HG02970 (cell line): ENCODE data around the gene CFAP69.
"Not testable (repeated sequence)": the region's sequence is repeated elsewhere in the genome, so short reads cannot be mapped to it uniquely, and the experiment has no call there.

Experiments
- ATAC-seq: cut with Tn5 transposase; IDR thresholded peaks from one replicate; pipeline ENCODE4 v1.9.1; 2021; ENCODE audit warnings: mild to moderate bottlenecking, moderate library complexity, moderate number of reproducible peaks; ENCODE audit not compliant: unreplicated experiment, low FRiP score

CFAP69 gene

DNA sequence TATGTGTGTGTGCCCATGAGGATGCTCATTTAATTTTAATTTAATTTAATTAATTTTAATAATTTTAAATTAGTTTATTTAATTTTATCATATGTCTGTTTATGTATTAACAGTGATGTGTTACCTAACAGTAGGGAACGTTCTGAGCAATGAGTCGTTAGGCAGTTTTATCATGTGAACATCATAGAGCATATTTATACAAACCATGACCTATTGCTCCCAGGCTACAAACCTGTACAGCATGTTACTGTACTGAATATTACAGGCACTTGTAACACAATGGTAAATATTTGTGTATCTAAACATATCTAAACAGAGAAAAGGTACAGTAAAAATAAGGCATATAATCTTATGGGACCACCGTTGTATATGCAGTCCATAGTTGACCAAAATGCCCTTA, 13.7 kb upstream of the CFAP69 start:
- no peak for ATAC-seq

DNA sequence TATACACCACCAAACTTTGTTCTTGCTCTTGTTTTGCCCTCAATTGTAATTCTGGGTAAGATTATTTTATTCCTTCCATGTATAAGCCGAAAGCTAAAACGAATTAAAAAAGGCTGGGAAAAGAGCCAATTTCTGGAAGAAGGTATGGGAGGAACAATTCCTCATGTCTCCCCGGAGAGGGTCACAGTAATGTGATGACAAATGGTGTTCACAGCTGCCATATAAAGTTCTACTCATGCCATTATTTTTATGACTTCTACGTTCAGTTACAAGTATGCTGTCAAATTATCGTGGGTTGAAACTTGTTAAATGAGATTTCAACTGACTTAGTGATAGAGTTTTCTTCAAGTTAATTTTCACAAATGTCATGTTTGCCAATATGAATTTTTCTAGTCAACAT, 12.5 kb upstream of the CFAP69 start:
- ATAC-seq, result no peak

GRCh38 chr7:90233569-90233968, 11.4 kb upstream of the CFAP69 start:
- no peak for ATAC-seq

- no peak for ATAC-seq
Observed at GRCh38 chr7:90236721-90237289, 8.2 kb upstream of the CFAP69 start.

GRCh38 chr7:90238022-90238421, 7.0 kb upstream of the CFAP69 start:
- ATAC-seq, result no peak

DNA sequence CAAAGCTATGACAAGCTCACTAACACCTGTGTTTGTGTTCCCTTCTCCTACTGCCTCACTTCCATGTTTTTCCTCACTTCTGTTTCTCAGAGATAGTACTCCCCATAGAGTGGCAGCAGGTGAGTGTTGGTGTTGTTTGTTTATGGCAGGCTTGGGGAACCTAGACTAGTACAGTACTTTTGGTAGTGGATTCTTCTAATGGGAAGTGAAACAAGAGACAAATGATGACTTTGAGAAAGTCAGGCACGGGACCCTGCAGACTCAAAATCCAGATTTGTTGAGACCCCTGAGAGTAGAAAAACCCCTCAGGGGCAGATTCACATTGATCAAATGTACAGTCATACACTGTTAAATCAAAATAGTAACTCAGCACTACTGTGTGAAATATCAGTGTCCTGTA, 6.4 kb upstream of the CFAP69 start:
- ATAC-seq, result no peak

DNA sequence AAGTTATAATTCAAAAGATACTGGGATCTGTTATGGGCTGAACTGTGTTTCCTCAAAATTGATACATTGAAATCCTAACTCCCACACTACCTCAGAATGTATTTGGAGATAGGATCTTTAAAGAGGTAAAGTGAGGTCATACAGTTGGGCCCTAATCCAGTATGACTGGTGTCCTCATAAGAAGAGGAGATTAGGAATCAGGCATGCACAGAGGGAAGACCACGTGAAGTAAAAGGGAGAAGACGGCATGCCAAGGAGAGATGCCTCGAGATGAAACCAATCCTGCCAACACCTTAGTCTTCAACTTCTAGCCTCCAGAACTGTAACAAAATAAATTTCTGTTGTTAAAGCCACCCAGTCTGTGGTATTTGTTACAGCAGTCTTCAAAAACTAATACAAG, 5.9 kb upstream of the CFAP69 start:
- ATAC-seq, result no peak

GRCh38 chr7:90239625-90240228, 5.2 kb upstream of the CFAP69 start:
- ATAC-seq, result no peak

DNA sequence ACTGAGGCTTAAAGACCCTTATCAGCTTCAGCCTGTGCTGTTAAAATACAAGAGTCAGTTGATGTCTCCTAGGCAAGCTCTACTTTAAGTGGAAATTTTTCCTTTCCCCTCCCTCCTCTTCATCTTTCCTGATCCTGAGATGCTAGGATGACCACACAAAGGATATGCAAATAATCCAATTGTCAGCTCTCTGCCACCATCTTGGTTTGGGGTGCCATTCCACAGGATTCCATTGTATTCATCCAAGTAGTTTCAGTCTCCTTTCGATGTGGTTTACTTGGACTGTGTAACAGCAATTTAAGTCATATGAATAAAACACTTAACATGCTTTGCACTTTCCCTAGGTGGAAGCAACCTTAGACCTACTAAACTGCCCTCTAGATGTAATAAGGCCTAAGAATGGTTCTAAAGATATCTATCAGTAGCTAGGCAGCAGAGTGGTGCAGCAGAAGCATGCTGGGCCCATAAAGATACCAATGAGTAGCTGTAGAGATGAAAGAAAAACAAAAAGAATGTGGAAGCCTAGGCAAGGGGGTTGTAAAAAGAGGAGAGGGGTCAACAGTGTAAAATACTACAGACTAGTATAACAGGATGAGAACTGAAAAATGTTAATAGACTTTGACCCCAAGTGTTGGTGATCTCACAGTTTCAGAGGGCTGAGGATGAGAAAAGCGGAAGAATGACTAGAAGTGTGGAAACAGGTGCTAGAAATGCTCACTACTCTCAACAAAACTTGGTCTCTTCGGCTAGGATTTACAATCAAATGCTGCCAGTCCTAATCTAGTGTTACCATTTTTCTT, 2.4 kb upstream of the CFAP69 start:
- peak; percentile 57 for ATAC-seq

DNA sequence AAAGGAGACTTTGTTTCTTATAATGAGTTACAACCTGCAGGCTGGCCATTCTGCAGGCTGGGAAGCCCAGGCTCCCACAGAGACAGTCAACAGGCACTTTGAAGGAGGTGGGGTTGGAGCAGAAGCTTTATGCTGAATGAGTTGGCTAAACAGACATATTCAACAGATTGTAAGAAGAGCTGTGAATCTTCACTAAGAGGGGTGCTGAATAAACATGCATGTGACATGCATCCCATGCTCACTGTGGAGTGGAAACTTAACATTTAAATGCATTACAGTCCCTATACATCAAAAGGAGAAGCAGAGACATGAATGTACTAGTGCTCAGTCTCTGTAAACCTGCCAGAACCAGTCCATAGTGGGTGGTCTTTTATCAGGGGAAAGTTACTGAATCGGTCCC, 1.4 kb upstream of the CFAP69 start:
- ATAC-seq, result no peak

- ATAC-seq, result no peak
Observed at GRCh38 chr7:90244565-90244908, 437 bp upstream of the CFAP69 start.

DNA sequence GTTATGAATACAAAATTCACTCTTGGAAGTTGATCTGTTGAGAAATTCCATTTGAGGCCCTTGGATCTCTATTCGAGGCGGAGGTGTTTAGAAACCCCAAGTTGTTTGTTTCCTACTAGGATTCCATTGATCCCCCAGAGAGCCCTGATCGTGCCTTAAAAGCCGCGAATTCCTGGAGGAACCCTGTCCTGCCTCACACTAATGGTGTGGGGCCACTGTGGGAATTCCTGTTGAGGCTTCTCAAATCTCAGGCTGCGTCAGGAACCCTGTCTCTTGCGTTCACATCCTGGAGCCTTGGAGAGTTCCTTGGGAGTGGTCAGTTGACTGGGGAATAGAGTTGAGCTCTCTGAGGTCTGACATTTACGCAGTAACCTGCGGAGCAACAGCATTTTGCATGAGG, 1.2 kb downstream of the CFAP69 start:
- no peak for ATAC-seq

DNA sequence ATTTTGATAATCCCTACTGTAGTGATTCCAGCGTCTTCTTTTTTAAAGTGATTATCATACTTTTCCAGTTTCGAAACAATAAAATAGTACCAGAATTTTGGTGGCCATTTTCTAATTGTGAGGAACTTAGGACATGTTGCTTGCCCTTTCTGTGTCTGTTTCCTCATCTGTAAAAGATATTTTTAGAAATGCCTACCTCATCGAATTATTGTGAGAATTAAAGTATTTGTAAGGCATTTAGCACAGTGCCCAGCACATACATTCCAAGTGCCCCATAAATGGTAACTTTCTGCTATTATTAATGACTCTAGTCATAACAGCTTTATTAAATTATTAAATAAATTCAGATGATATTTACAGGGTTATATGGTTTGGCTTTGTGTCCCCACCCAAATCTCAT, 3.7 kb downstream of the CFAP69 start:
- ATAC-seq, result no peak

- no peak for ATAC-seq
Observed at GRCh38 chr7:90250601-90251303, 5.8 kb downstream of the CFAP69 start.

GRCh38 chr7:90251304-90251635, 6.3 kb downstream of the CFAP69 start:
- ATAC-seq, result no peak

- ATAC-seq, result not testable (repeated sequence)
Observed at GRCh38 chr7:90256011-90256410, 11.0 kb downstream of the CFAP69 start.

GRCh38 chr7:90256778-90257177, 11.8 kb downstream of the CFAP69 start:
- ATAC-seq, result no peak

- ATAC-seq, result no peak
Observed at GRCh38 chr7:90261441-90261840, 16.5 kb downstream of the CFAP69 start.

GRCh38 chr7:90262438-90262837, 17.5 kb downstream of the CFAP69 start:
- no peak for ATAC-seq

- no peak for ATAC-seq
Observed at GRCh38 chr7:90266808-90267207, 21.8 kb downstream of the CFAP69 start.

DNA sequence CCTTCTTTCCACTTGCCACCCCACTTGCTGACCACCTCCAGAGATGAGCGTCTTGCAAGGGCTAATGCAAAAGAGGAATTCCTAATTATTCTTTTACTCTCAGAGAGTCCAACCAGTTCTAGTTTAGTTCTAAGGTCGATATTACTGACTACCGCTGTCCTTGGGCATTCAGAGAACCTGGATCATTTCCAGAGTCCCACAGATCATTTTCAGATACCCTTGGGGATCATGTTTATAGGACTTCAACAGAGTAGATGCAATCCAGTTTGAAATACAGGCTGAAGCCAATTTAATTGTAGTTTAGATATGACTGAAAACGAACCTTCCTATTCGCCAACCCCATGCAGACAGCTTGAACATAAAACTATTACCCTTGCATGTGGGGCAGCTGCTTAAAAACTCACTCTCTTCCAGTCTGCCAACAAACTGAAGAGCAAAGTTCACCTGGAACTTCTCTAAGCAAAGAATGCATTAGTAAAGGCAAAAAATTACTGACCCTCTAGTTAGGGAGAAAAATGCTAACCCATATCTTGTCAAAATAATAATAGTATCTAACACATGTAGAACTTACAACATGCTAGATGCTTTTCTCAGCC, 22.4 kb downstream of the CFAP69 start:
- ATAC-seq, result no peak
